Right cardiac atrium (tissue), 5 donors: ENCODE data around the gene SCAANT1. TPM values are rescaled to one million over a fixed set of nuclear protein-coding genes. Genes with fewer than 3 reads are reported as not detected.

Source experiments
- ATAC-seq, 2 donors: fragments of 200-7000 bp; cut with Tn5 transposase; one replicate each; pipeline versions ENCODE4 v1.8.0 to v1.9.1; 2020; ENCODE audit warnings: moderate library complexity in 2 of 2, mild to moderate bottlenecking in 1 of 2
- DNase-seq, 3 donors: peaks; one replicate each; pipeline ENCODE4 v3.0.0-alpha.2; 2020
- H3K27ac ChIP-seq: one replicate; pipeline ENCODE4 v1.5.1; 2013; ENCODE audit warnings: mild to moderate bottlenecking, low read length, control low read depth, moderate library complexity
- H3K27me3 ChIP-seq: one replicate; pipeline ENCODE4 v1.6.1; 2013; ENCODE audit not compliant: control insufficient read depth, insufficient read depth
- H3K4me1 ChIP-seq: one replicate; pipeline ENCODE4 v1.6.1; 2013; ENCODE audit warnings: low read length; ENCODE audit not compliant: control insufficient read depth, insufficient read depth
- H3K4me3 ChIP-seq: one replicate; pipeline ENCODE4 v1.5.1; 2013; ENCODE audit warnings: low read length, control low read depth
- H3K9me3 ChIP-seq: one replicate; pipeline ENCODE4 v1.6.1; 2013; ENCODE audit warnings: low read length; ENCODE audit not compliant: control insufficient read depth
- WGBS: extraction: QIAGEN DNeasy Blood & Tissue Kit; methylation state at CpG from one replicate; pipeline ENCODE4 v1.1.7; 2013; 5-methylcytosine and 5-hydroxymethylcytosine counted together
- intact Hi-C, 4 donors: fragments of 100-400 bp; cut with DNase I; formaldehyde crosslinking; loops; one replicate each; pipeline versions ENCODE4 v1.11.0 to v1.14.0; 2022 to 2023
- polyA plus RNA-seq: library from polyadenylated mRNA; stranded (reverse); fragments of 200-250 nt; gene quantifications from one replicate; pipeline ENCODE4 v1.2.3, GENCODE V29; 2013
- total RNA-seq, 4 donors: library from RNA; stranded (reverse); fragmentation: NEBNext Ultra II Directional; extraction: Animal tissue kit (Norgen Biotek cat#: 25700); gene quantifications; one replicate each; pipeline ENCODE4 v1.2.1, GENCODE V29; 2021
- donor health status: healthy with polysubstance abuse.
- donor health status: DM: no; HTN: yes; CAD: no.
- donor health status: DM: no; HTN: no; CAD: no.
- donor health status: DM: no; HTN: yes; CAD: no; lungs with severe emphysema.
- donor health status: DM: yes; HTN: yes; CAD: no.

Gene SCAANT1
- total and polyA plus RNA-seq, 5 donors: not detected

DNA sequence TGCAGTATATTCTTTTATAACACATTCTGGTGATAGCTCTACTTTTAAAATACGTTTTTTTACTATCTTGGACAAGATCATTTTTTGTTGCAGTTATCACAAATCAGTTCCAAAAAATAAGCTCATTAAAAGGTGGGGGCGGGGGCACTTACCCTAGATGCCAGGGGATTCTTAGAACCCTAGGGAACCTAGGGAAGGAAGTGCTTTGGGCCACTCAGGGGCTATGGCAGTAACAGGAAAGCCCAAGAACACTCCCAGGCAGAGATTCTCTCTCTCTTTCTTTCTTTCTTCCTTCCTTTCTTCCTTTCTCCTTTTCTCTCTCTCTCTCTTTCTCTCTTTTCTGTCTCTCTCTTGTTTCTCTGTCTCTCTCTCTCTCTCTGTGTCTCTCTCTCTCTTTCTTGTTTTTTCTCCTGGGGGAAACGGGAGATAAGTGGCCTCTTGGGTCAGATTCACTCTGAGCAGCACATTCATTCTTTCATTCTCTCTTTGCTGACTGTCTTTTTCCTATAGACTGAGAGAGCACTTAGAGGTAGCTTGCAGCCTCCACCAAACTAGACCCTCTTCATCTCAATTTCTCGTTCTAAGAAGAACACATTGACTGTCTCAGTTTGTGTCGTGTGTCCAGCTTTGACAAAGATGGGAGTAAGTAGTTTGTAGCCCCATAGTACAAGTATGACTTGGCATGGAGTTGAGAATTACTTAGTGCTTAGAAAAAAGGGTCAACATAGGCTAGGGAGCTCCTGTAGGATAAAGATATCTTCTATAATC, 16.6 kb downstream of the SCAANT1 start:
- H3K9me3 ChIP-seq: no peaks in the 10 kb centered on the region
- intact Hi-C loops: no loop called here
- ATAC-seq (no peak), DNase-seq (no peak)
- H3K27ac ChIP-seq: no peak overlapping the region
- peaks cover 2% of the 10 kb centered on the region for H3K4me1 ChIP-seq
- WGBS: 60% methylated on average over 5 of the region's 5 CpGs
- no peak overlapping the region for H3K4me3 ChIP-seq
- no peaks in the 10 kb centered on the region for H3K27me3 ChIP-seq

DNA sequence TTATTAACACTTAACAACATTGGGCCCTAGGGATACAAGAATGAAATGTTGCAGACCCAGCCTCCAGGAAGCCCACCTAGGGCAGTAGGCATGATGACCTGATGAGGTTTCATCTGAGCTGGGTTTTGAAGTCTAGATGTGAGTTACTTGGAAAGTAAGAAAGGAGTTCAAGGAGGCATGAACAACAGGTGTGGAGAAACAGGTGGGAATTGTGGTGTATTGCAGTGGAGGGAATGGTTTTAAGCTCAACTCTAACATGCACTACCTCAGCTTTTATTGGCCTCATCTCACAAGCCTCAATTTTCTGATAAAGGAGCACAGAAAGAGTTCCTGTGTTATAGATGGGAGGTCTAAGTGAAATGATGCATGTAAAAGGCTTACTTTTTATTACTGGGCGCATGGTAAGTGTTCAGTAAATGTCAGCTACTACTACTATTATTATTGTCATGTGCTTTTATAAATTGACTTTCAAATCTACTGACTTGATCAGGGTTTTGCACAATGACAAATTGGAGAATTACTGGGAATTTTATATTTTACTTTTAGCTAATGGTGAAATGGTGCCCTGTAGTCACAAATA, 19.3 kb downstream of the SCAANT1 start:
- no peak for DNase-seq
- no peaks in the 10 kb centered on the region for H3K9me3 ChIP-seq
- ATAC-seq: no peak
- no peaks in the 10 kb centered on the region for H3K27me3 ChIP-seq
- peaks cover 2% of the 10 kb centered on the region for H3K4me1 ChIP-seq
- 97% methylated on average over 1 of the region's 1 CpG for WGBS
- H3K27ac ChIP-seq: no peak overlapping the region
- intact Hi-C loops: no loop called here
- H3K4me3 ChIP-seq: no peak overlapping the region

DNA sequence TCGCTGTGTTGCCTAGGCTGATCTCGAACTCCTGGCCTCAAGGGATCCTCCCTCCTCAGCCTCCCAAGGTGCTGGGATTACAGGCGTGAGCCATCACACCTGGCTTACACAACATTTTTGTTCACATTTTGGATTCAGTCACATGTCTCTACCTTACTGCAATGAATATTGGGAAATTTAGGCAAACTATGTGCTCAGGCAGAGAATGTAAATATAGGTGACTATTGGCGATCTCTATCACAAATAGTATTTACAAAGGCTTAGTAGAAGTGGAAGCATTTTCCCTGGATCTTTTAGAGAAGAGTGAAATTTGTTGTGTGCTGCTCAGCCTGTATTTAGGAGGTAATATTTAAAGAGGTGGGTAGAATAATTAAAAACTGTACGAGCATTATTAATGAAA, 20.7 kb downstream of the SCAANT1 start:
- 98% methylated on average over 5 of the region's 5 CpGs for WGBS
- no peak for DNase-seq
- ATAC-seq: no peak
- Histone ChIP-seq H3K27me3 (no peaks in the 10 kb centered on the region), H3K27ac (no peak overlapping the region), H3K4me1 (peaks cover 5% of the 10 kb centered on the region), H3K9me3 (no peaks in the 10 kb centered on the region), H3K4me3 (no peak overlapping the region)
- intact Hi-C loops: no loop called here

DNA sequence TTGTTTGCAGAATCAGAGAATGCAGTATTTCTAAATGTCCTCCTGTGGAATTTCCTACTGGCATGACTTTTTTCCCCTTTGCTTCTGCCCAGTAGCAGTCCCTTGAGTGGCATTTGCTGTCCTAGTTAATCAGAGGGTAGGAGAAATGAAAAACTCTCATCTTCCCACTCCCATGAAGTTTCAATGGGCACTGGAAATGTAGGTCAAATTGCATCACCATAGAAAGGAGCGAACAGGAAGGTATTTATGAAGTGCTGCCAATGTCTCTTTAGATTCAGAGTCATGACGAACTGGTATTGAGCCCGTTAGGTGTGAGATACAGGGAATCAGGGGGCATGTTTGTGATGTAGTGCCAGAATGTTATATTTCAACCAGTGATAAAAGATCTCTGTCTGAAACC, 25.3 kb downstream of the SCAANT1 start:
- Histone ChIP-seq H3K27me3 (no peaks in the 10 kb centered on the region), H3K27ac (no peak overlapping the region), H3K9me3 (no peaks in the 10 kb centered on the region), H3K4me1 (peaks cover 3% of the 10 kb centered on the region), H3K4me3 (no peak overlapping the region)
- ATAC-seq (peak in 1 of 2 donors; percentile 16), DNase-seq (no peak)
- WGBS: 46% methylated on average over 3 of the region's 3 CpGs
- intact Hi-C loops: no loop called here

DNA sequence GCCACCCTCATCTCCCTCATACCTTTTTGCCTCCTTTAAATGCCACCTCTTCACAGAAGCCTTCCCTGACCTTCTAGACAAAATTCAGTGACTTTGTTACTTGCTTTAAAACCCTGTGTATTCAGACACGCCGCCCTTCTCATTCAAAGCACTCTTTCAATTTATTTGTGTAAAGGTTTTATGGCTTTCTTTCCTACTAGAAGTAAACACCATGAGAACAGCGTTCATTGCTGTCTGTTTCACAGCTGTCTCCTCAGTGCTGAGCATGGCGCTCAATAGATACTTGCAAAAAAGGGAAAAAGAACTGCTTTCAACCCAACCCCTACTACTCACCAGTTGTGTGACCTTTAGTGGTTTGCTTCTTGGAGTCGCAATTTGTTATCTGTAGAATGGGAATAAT, 31.5 kb downstream of the SCAANT1 start:
- DNase-seq (no peak), ATAC-seq (no peak)
- WGBS: 92% methylated on average over 5 of the region's 5 CpGs
- H3K4me1 ChIP-seq: peaks cover 4% of the 10 kb centered on the region
- no peaks in the 10 kb centered on the region for H3K9me3 ChIP-seq
- no peak overlapping the region for H3K27ac ChIP-seq
- no peaks in the 10 kb centered on the region for H3K27me3 ChIP-seq
- intact Hi-C loops: no loop called here
- H3K4me3 ChIP-seq: no peak overlapping the region

DNA sequence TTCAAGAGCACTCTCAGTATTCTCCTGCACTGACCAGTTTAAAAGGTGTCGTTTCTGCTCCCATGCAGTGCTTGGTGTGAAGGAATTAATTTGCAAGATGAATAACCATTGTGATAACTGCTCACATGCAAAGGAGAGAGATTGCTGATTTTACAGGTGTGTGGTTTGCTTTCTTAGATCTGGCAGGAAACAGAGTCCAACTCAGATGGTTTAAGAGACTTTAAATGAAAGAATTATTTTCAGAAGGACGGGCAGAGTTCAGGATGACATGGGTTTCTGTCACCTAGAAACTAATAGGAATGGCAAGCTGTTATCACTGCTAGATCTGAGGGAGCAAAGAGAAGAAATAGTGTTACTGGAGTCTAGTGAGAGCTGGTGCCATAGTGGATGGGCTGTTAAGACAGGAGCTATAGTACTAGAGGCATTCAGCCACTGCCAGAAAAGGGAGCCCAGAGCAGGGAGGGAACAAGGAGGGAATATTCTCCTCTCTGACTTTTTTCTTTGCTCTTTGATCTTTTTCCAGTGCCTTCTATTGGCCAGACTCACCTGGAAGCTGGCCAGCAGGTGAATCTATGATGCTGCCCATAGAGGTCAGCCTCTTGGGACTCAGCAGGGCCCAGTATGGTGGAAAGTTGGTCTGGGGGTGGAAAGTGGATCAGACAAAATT, 33.7 kb downstream of the SCAANT1 start:
- 85% methylated on average over 2 of the region's 2 CpGs for WGBS
- Histone ChIP-seq H3K27me3 (no peaks in the 10 kb centered on the region), H3K9me3 (no peaks in the 10 kb centered on the region), H3K4me1 (peaks cover 4% of the 10 kb centered on the region), H3K4me3 (no peak overlapping the region), H3K27ac (no peak overlapping the region)
- DNase-seq (no peak), ATAC-seq (no peak)
- intact Hi-C loops: no loop called here

DNA sequence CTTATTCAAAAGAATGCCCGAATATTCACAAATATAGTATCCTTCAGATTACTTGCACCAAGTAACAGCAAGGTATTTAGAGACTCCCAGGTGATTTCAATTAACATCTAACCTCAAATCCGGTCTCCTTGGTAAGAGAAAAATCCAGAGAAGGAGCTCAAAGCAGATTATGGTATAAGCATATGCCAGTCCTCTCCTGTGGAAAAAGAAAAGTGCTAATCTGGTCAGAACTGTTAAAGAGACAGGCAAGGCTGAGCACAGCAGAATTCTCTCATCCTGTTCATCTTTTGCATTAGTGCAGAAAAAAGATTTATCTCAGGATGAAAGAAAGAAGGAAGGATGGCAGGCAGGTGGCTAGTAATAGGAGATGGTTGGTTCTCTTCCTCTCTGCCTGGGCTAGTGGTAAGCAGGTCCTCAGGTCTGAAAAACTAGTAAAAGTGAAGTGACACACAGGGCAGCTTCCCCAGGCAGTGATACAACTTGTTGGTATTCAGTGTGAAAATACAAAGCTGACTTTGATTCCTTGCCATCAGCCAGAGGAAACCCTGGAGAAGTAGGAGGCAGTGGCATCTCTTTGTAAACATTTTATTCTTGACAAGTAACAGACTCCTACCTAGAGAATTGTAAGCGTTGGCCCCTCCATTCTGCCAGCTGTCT, 34.3 kb downstream of the SCAANT1 start:
- intact Hi-C loops: no loop called here
- 77% methylated on average over 3 of the region's 3 CpGs for whole genome bisulfite sequencing
- Histone ChIP-seq H3K4me3 (no peak overlapping the region), H3K4me1 (peaks cover 4% of the 10 kb centered on the region), H3K9me3 (no peaks in the 10 kb centered on the region), H3K27ac (no peak overlapping the region), H3K27me3 (no peaks in the 10 kb centered on the region)
- no peak for DNase-seq
- no peak for ATAC-seq

DNA sequence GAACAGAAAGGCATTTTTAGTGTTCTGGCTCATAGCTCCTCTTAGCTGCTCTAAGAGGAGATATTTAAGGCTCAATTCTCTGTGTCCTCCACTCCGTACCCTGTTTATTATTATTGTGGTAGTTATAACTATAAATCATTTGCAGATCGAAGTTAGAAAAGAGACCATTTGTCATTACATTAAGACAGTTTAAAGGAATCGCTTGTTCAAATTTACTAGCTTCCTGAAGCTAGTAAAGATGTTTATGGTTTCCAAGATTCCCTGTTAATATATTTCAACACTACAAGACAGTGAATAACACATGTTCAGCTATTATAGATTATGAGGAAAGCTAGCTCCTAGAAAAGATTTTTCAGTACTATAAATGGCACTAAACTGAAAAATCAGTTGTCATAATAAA, 35.9 kb downstream of the SCAANT1 start:
- Histone ChIP-seq H3K4me1 (peaks cover 6% of the 10 kb centered on the region), H3K27ac (no peak overlapping the region), H3K9me3 (no peaks in the 10 kb centered on the region), H3K4me3 (no peak overlapping the region), H3K27me3 (no peaks in the 10 kb centered on the region)
- WGBS: 55% methylated on average over 3 of the region's 3 CpGs
- no peak for ATAC-seq
- intact Hi-C loops: no loop called here
- no peak for DNase-seq

DNA sequence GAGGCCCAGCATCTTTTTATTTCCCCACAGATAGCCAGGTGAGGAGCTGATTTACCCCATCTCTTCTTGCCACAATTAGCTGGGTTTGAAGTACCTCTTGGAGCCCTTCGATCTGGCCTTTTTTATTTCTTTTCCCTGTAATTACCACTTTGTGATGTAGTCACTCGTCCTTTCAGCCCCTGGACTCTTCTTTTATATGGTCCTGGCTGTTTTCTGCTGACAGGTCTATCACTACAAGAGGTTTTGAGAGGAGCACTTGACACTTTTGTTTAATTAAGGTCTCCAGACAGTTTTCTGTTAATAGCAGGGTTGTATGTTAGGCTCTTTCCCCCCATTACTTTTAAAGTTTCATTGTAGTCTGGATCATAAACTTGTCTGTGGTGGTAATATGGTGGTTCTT, 36.7 kb downstream of the SCAANT1 start:
- ATAC-seq (no peak), DNase-seq (no peak)
- intact Hi-C loops: no loop called here
- H3K27me3 ChIP-seq: no peaks in the 10 kb centered on the region
- no peaks in the 10 kb centered on the region for H3K9me3 ChIP-seq
- peaks cover 6% of the 10 kb centered on the region for H3K4me1 ChIP-seq
- no peak overlapping the region for H3K4me3 ChIP-seq
- 81% methylated on average over 2 of the region's 2 CpGs for WGBS
- H3K27ac ChIP-seq: no peak overlapping the region

DNA sequence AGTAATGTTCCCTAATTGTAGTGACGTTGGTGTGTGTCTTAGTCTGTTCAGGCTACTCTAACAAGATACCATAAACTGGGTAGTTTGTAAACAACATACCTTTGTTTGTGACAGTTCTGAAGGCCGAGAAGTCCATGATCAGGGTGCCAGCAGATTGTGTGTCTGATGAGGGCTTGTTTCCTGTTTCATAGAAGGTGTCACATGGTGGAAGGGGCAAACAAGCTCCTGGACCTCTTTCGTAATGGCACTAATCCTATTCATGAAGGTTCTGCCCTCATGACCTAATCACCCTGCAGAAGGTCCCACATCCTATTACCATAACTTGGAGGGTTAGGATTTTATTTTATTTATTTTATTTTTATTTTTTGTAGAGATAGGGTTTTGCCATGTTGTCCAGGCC, 37.4 kb downstream of the SCAANT1 start:
- no peak overlapping the region for H3K27ac ChIP-seq
- intact Hi-C loops: no loop called here
- H3K9me3 ChIP-seq: no peaks in the 10 kb centered on the region
- H3K4me1 ChIP-seq: peaks cover 6% of the 10 kb centered on the region
- no peak overlapping the region for H3K4me3 ChIP-seq
- H3K27me3 ChIP-seq: no peaks in the 10 kb centered on the region
- ATAC-seq (no peak), DNase-seq (no peak)
- 86% methylated on average over 3 of the region's 3 CpGs for WGBS
